ENCODE data around the gene MRPL39. TPM values are rescaled to one million over a fixed set of nuclear protein-coding genes. Genes with fewer than 3 reads are reported as not detected.

Gene MRPL39
- total and polyA plus RNA-seq, 10 donors, result 14.4 to 34.3 (median 20.8) TPM

DNA sequence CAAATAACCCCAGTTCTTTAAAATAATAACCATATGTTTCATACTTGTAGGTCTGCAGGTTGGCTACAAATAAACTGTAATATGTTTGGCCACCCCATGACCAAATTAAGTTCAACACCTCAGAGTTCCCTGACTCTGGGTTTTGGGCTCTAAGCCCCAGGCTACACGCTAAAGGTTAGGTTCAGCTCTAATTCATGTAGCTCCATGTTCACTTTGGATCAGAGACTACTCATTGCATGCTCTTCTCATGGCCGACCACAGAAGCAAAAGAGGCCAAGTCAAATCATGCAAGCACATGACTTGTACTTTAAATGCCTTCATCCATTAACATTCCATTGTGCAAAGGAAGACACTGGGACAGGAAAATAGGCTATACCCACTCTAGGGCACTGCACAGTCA is 66.2 kb downstream of the MRPL39 start:
- TF ChIP-seq, protein P1, sequence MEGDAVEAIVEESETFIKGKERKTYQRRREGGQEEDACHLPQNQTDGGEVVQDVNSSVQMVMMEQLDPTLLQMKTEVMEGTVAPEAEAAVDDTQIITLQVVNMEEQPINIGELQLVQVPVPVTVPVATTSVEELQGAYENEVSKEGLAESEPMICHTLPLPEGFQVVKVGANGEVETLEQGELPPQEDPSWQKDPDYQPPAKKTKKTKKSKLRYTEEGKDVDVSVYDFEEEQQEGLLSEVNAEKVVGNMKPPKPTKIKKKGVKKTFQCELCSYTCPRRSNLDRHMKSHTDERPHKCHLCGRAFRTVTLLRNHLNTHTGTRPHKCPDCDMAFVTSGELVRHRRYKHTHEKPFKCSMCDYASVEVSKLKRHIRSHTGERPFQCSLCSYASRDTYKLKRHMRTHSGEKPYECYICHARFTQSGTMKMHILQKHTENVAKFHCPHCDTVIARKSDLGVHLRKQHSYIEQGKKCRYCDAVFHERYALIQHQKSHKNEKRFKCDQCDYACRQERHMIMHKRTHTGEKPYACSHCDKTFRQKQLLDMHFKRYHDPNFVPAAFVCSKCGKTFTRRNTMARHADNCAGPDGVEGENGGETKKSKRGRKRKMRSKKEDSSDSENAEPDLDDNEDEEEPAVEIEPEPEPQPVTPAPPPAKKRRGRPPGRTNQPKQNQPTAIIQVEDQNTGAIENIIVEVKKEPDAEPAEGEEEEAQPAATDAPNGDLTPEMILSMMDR (IDR thresholded peaks at IDR 0.05 in 8 of 11, conservative IDR thresholded peaks at IDR 0.05 in 3 of 11), result no peak
- no peaks in the 10 kb centered on the region for H3K4me1 ChIP-seq
- no peak for DNase-seq
- no peak overlapping the region for H3K4me3 ChIP-seq
- 87 to 95% (median 91%) methylated on average over 2 of the region's 2 CpGs for WGBS, 5 donors
- no peaks in the 10 kb centered on the region for H3K27me3 ChIP-seq (replicated peaks in 1 of 7)
- intact Hi-C loops (cut with DNase I; ENCODE audit: low total_unique reads), result no loop called here
- no peak overlapping the region for H3K27ac ChIP-seq
- H3K9me3 ChIP-seq, result peaks cover 6 to 36% (median 34%) of the 10 kb centered on the region in 8 donors
- no peaks in the 10 kb centered on the region for H3K36me3 ChIP-seq

DNA sequence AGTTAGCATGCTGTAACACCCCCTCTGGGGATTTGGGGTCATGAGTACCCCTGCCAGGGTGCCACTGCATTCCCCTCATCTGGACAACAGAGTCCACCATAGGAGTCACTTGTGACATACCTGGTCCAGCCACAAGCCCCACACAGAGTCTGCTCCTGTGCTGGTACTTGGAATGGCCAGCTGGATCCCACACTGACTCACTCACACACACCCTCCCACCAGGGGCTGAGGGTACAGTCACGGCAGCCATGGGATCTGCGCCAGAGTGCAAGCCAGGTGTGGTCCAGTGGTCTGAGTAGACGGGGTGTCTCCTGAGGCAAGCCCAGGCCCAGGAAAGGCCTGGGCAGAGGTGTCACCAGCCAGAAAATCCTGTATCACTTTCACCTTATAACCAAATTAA is 67.7 kb downstream of the MRPL39 start:
- intact Hi-C loops (cut with DNase I; ENCODE audit: low total_unique reads), result no loop called here
- Histone ChIP-seq H3K27ac (no peak overlapping the region), H3K4me3 (no peak overlapping the region), H3K36me3 (no peaks in the 10 kb centered on the region), H3K9me3 (peaks cover 6 to 36% (median 34%) of the 10 kb centered on the region in 8 donors), H3K27me3 (replicated peaks in 1 of 7) (no peaks in the 10 kb centered on the region), H3K4me1 (no peaks in the 10 kb centered on the region)
- TF ChIP-seq, protein P1 (IDR thresholded peaks at IDR 0.05 in 8 of 11, conservative IDR thresholded peaks at IDR 0.05 in 3 of 11), result no peak
- no peak for TF ChIP-seq POLR2AphosphoS5 (IDR thresholded peaks at IDR 0.05)
- TF ChIP-seq POLR2A (IDR thresholded peaks at IDR 0.05), result no peak
- no peak for DNase-seq
- WGBS, 5 donors, result 70 to 93% (median 91%) methylated on average over 3 of the region's 3 CpGs

DNA sequence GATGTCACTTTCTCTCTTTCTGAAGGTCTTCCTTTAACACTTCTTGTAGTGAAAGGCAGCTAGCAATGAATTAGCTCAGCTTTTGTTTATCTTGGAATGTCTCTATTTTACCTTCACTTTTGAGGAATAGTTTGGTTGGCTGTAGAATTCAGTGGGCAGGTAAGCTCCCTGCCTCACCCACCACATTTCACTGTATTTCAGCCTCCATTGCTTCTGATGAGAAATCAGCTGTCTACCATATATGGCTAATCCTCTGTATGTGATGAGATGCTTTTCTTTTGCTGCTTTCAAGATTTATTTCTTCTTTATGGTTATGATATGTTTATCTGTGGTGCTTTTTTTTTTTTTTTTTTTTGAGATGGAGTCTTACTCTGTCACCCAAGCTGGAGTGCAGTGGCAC is 70.1 kb downstream of the MRPL39 start:
- intact Hi-C loops (cut with DNase I; ENCODE audit: low total_unique reads), result no loop called here
- H3K27ac ChIP-seq, result no peak overlapping the region
- no peaks in the 10 kb centered on the region for H3K36me3 ChIP-seq
- H3K9me3 ChIP-seq, result peaks cover 6 to 36% (median 34%) of the 10 kb centered on the region in 8 donors
- no peak for DNase-seq
- no peak for TF ChIP-seq POLR2AphosphoS5 (IDR thresholded peaks at IDR 0.05)
- TF ChIP-seq, protein P1 (IDR thresholded peaks at IDR 0.05 in 8 of 11, conservative IDR thresholded peaks at IDR 0.05 in 3 of 11), result no peak
- TF ChIP-seq POLR2A (IDR thresholded peaks at IDR 0.05), result no peak
- H3K4me1 ChIP-seq, result no peaks in the 10 kb centered on the region
- no peak overlapping the region for H3K4me3 ChIP-seq
- H3K27me3 ChIP-seq (replicated peaks in 1 of 7), result no peaks in the 10 kb centered on the region

- no peak for TF ChIP-seq POLR2AphosphoS5 (IDR thresholded peaks at IDR 0.05)
- TF ChIP-seq, protein P1 (IDR thresholded peaks at IDR 0.05 in 8 of 11, conservative IDR thresholded peaks at IDR 0.05 in 3 of 11), result no peak
- TF ChIP-seq POLR2A (IDR thresholded peaks at IDR 0.05), result no peak
- DNase-seq, result no peak
Observed at GRCh38 chr21:25536752-25537151, 70.5 kb downstream of the MRPL39 start.

More at GRCh38 chr21:25536752-25537151, 70.5 kb downstream of the MRPL39 start:
- no peak overlapping the region for H3K27ac ChIP-seq
- intact Hi-C loops (cut with DNase I; ENCODE audit: low total_unique reads), result no loop called here
- H3K4me1 ChIP-seq, result no peaks in the 10 kb centered on the region
- H3K27me3 ChIP-seq (replicated peaks in 1 of 7), result no peaks in the 10 kb centered on the region
- peaks cover 6 to 36% (median 34%) of the 10 kb centered on the region in 8 donors for H3K9me3 ChIP-seq
- H3K4me3 ChIP-seq, result no peak overlapping the region
- H3K36me3 ChIP-seq, result no peaks in the 10 kb centered on the region
